Stimulated activated CD8-positive, alpha-beta memory T cell treated with anti-CD3 and anti-CD28 coated beads, Interleukin-12 subunit alpha, Interleukin-12 subunit beta, amount 100 ng/mL, for 4 hours (primary cell): ENCODE results near the gene TEX35.

Source experiments
- DNase-seq: peaks from one replicate; pipeline ENCODE4 v3.0.0-alpha.2; 2020; ENCODE audit warnings: low read depth

TEX35 gene

DNA sequence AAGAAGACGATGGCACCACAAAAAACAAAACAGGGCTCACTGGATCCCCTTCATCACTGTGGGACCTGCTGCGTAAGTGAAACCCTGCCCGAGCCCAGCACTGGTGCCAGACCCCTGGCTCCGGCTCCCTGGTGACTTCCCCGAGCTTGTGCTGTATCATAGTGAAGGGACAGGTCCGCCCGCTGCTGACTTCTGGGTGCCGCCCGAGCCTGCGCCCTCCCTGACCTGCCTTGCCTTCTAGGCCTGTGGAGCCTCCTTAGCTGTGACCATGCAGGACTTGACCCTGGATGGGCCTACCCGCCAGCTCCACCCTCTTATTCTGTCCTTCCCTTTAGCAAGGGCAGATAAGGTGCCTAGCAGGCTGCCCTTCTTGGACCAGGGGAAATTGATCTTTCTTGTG, 7.9 kb downstream of the TEX35 start:
- no peak for DNase-seq

DNA sequence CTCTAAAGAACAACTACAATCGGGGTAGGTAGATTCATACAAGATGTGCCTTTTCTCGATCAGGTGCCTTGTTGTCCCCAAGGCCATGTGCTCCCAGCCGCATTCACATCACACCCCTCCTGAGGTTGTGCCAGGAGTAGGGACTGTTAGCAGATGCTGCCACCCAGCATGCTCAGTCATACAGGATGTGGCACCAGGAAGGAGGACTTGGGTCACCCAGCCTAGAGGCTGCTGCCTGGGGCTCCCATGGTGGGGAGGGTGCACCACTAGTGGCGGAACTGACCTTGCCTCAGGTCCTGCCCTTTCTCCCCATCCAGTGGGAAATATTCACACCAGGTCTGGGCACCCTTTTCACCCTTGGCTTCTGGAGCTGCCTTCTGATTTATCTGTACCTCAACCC, 8.3 kb downstream of the TEX35 start:
- DNase-seq: no peak

DNA sequence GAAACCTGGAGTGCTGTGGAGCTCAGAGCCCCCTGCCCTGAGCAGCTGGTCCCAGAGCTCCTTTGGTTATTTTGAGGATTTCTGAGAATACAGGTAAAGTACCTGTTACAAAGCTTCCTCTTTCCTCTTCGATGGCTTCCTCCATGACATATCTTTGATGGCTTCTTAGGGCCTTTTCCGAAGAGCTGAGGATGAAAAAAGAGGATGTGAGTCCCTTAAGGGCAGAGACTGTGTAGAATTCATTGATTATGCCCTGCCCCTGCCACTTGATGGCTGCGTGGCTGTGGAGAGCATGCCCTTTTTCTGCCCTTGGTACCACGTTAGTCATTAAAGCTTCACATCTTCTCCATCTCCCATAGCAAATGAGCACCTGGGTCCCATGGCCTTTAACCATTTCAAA, 14.2 kb downstream of the TEX35 start:
- DNase-seq: no peak

DNA sequence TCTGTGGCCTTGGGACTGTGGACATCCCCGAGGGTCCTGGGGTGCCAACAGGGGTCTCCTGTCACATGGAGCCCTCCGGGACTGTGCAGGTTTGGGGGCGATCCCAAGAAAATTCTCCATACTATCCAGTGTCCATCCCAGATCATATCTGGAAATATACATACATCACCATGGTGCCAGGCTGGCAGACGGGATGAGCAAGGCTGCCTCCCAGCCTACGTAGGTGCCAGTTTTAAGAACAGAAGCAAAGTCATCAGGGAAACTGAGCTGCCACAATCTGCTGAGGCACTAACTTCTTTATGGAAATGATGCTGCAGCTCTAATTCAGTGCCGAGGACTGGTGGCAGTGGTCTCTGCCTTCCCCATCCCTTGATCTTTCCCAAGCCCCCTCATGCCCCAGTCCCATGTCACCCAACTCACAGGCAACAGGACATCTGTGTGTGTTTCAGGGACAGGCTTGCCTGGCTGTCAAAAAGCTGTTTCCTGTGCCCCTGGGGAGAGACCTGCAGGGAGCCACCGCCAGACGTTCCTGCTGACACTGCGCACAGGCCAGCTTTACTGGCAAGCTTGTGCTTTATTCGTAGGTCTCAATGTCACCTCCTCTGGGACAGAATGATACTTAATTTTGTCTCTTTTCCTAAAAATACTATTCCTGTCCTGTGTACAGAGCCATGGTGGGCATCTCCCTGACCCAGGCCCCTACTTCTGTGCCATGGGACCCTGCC, 15.5 kb downstream of the TEX35 start:
- no peak for DNase-seq

DNA sequence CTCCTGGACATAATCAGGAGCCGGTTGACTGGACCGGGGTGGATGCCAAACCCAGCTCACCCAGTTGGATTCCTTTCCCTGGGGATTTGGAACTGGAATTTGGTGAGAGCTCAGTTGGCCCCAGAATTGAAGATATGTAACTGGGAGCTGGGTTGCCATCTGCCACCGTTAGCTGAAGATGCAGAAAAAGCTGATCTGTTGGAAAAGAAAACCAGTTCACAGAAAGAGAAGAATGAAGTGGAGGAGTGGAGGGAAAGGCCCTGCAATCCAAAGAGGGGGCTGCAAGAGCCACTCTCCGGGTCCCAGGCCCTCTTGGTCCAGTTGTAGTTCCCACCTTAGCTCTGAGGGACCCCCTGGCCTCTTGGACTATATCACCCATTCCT, 16.0 kb downstream of the TEX35 start:
- DNase-seq: no peak

DNA sequence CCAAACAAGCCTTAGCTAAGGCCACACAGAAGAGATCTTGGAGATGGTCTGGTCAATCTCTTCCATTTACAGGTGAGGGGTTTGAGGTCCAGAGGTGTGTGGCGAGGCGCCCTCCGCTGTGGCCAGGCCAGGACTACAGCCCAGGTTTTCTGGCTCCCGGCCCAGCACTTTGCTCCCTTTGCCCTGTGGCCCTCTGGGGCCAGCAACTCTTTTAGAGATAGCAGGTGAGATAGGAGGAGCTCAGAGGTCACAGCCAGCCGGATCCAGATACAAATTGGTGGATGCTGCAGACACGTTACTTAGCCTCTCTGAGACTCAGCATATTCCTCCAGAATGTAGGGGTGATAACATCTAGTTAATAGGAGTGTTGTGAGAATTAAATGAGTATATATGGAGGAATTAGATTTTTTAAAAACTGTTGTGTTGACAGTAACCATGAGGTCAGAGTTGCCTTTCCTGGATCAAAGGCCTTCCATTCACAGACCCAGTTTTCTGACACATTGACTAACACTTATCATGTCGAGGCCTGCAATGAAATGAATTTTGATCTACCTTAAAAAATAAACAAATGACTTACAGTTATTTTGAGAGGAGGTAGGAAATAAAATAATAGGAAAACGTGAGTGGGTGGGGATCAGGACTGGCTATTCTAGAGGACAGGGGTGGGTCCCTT, 16.6 kb downstream of the TEX35 start:
- no peak for DNase-seq

DNA sequence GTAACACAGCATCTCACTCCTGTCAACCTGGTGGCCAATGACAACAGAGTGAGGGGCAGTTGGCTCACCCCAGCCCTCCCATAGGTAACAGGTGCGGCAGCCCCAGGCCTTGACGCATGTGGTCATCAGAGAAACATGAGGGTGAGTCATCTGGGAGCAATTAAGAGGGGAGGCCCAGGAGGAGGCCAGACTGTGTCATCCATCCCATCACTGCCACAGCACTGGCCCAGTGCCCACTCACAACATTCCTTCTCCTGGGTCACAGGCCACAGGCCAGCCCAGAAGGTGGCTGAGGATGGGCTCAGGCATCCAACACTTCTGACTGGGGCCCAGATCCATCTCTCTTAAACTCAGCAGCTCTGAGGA, 17.1 kb downstream of the TEX35 start:
- DNase-seq: no peak

DNA sequence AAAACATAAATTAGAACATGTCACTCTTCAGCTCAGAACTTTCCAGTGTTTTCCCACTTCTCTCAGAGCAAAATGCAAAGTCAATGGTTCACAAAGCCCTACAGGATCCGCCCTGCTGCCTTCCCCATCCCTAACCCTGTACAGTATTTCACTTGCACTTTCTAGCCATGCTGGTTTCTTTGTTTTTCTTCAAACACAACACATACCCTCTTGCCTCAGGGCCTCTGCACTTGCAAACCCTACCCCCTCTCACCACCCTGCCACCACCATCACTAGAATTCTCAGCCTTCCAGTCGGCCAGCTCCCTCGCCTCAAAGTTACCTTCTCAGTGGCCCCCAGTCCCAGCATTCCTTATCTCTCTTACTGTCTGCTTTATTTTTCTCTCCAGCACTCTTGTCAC, 17.6 kb downstream of the TEX35 start:
- DNase-seq: no peak

DNA sequence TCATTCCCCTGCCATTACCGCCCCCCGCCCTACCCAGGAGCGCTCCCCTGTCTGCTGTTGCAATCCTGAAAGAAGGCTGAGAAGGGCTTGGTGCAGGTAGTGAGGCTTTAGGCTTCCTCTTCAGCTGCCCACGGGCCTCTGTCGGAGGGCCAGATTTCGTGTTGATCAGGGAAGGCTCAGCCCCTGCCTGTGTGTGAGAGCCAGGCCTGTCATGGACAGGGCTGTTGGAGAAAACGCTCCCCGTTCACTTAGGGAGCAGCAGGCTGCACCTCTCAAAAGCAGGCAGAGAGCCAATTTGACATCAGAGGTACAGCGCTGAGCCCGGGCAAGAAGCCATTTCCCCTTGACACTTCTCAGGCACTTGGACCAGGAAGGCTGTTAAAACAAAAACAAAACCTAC, 19.0 kb downstream of the TEX35 start:
- no peak for DNase-seq

DNA sequence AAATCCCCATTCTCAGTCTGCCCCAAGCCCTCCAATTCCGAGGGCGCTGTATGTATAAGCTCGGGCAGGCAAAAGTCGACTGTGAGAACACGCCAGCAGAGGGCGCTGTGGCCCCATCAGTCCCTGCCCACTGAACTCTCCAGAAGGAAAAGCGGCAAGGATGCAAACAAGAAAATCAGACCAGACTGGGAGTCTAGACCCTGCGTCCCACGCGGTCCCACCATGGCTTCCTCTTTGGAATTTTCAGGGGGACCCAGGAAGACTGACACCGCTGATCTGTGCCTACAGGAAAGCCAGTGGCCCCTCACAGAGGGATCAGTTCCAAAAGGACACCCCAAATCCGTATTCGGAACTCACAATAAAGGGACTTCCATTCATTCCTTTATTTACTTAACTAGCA, 19.5 kb downstream of the TEX35 start:
- DNase-seq: peak; percentile 41

DNA sequence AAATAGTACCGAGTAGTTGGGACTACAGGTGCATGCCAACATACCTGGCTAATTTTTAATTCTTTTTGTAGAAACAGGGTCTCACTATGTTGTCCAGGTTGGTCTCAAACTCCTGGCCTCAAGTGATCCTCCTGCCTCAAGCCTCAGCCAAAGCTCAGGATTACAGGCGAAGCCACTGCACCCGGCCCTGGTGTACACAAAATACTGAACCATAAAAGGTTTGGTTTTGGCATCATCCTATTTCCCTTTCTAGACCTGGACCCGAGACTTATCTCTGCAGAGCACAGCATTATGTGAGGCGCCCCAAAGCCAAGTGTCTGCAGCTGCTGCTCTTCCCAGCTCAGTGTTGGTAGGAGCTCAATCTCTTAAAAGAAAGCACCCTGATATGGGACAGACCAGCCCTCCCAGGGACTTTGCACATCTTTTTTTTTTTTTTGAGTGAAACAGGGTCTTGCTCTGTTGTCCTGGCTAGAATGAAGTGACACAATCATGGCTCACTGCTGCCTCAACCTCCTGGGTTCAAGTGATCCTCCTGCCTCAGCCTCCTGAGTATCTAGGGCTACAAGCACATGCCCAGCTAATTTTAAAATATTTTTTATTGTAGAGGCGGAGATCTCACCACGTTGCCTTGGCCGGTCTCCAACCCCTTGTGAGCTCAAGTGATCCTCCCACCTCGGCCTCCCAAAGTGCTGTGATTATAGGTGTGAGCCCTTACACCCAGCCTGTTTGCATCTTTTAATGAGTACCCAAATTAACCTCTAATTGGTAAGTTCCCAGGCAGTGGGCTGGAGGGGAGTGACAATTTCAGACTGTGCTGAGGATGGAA, 20.4 kb downstream of the TEX35 start:
- DNase-seq: no peak

DNA sequence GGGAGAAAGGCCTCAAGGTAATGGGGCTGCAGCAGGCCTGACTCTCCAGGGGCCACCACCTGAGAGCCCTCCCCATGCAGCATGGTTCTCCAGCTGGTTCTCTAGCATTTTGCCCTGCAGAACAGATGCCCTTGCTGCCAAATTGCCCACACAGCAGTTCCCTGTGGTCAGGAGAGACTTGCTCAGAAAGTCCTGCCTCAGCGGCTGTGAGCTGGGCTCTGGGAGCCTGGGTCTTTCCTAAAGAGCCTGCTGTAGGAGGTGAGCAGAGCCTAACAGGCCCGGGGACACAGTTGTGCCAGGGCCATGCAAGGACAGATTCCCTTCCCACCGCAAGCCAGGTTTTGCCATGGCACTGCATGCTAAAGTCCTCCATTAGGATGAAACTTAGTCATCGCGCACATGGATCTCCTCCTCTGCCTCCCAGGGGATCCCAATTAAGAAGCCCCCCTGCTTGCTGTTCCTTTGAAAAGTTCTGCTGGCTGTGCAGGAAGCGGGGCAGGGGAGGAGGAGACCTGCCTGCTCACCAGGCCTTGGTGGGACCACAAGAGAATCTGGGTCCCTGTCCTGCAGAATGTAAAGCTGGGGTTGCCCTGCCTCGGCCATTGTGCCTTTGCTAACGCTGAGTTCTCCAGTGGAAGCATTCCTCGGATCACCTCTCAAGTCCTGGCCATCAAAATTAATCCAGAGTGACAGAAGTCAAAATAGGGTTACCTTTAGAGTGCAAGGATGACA, 21.4 kb downstream of the TEX35 start:
- no peak for DNase-seq

DNA sequence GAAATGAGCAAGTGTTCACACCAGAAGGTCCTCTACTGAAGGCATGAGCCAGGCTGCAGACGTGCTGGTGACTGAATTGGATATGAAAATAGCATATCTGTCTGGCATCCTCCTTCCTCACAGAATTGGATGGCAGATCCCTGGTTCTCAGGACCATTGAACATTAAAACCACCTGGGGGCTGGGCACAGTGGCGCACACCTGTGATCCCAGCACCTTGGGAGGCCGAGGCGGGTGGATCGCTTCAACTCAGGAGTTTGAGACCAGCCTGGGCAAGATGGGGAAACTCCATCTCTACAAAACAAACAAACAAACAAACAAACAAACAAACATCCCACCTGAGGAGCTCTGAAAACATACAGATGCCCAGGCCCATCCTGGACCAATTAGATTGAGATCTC, 23.4 kb downstream of the TEX35 start:
- no peak for DNase-seq

DNA sequence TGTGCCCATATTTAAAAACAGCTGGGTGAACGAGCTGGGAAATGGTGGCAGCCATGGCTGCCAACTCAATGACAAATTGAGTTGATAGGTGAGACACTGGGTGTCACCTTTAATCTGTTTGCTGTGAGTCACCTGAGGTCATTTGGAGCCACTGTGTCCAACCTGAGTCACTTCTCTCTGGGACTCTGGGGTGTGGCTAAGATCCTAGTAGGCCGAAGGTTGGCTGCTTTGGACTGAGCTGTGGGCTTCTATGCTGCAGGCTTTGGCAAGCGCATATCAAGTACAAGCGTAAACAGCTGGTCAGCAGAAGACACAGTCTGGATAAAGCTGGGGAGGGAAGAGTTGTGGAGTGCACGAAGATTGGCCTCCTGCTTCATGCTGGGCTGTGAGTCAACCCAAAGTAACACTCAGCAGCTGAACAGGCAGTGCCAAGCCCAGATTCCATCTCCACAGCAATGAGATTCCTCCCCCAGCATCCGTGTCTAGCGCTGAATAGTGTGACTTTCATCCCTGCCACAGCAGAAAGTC, 24.0 kb downstream of the TEX35 start:
- no peak for DNase-seq

DNA sequence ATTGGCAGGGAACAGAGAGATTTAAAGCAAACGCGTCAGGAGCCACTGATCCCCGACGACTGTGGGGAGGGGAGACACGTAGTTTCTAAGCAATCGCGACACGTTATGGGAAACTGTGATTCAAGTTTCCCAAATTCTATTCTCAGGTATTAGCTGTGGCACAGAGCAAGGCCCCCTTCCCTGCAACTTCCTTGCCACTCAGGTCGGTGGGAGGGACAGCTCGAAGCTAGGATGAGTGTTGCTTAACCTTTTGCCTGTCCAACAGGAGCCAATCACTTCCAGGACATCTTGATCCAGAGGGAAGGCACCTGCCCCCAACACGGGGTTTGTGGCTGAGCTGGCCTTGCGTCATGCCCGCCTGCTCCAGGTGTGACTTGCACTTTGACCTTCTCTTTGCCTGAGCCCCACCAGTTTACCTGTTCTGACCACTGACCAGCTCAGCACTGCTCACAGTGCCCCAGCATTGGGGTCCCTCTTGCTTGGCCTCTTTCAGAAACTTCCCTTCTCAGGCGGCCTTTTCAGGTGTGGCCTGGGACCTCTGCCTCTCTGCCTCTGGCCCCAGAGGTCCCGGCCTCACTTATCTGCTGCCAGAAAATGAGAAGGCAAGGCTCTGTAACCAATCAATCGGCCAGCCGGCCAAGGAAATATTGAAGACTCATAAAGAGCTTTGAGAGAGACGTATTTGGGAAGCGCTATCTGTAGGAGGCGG, 24.6 kb downstream of the TEX35 start:
- DNase-seq: no peak

DNA sequence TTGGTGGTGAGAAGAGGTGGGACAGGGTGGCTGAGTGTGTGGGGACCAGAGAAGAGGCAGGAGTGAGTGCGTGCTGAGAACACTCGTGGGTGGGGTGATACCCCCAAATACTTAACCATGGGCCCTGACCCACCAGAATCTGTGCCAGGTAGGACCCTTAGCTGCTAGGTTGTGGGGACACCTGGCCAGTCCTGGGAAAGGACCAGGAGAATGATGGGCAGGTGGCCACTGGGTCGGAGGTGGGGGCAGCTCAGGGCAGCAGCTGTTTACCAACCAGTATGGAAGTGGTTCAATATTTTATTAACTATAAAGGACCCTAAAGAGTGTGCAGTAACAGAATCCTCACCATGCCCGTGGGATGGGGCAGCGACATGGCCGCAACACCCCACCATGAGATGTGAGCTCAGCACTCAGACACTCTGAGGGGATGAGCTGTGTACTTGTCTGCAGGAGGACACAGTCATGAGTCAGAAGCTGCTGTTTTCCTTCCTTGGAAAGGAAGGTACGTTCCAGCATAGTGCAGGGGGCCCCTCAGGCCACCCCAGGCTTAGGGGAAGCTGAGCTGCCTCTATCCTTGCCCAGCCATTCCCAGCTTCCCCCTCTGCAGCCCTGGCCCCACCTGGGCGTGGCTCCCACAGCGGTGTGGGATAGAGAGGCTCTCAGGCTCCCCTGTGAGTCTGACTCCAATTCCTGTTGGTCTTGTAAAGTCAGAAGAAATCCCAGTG, 25.4 kb downstream of the TEX35 start:
- DNase-seq: no peak

DNA sequence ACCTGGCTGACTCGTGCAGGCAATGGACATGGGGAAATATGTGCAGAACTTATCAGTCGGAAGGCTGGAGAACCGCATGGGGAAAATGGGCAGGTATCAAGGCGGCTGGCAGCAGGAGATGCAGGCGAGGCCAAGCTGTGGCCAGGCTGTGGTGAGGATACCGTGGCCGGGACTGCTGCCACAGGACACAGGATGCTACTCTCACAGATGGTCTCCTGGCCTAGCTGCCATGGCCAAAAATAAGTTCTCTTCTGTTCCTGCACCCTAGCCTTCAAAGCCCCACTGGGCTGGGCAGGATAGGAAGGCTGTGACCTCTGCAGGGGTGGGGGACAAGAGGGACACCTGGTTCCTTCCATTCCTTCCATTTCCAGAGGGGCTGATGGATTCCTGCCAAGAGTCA, 26.4 kb downstream of the TEX35 start:
- no peak for DNase-seq

DNA sequence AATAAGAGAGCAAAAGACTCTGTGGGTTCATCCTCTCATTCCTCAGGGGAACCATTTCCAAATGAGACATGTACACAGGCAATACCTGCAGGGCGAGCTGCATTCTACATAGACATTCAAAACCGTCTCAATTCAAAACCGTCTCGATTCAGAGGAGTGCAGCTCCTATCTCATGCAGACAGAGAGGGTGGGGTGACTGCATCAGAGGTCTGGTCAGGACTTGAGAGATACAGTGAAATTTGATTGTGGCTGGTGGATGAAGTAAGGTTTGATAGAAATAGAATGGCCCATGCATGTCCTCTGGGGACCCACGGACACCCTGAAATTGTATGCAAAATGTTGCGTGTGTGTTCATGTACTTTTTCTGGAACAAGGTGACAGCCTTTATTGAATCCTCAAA, 27.3 kb downstream of the TEX35 start:
- no peak for DNase-seq

DNA sequence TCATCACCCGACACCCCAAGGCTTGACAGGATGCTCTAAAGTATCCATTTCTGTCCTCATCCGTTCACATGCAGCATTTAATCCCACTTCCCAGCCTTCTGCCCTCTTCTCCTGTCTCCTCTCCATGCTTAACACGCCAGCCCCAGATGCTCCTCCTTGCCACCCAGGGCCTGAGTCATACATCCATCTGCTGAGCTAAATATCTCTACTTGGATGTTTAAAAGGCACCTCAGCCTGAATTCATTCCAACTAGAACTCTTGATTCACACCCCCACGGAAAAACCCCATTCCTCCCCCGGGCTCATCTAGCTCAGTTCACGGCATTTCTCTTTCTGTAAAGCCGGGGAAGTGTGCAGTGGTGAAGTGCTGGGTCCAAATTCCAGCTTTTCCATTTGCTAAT, 27.7 kb downstream of the TEX35 start:
- DNase-seq: no peak

DNA sequence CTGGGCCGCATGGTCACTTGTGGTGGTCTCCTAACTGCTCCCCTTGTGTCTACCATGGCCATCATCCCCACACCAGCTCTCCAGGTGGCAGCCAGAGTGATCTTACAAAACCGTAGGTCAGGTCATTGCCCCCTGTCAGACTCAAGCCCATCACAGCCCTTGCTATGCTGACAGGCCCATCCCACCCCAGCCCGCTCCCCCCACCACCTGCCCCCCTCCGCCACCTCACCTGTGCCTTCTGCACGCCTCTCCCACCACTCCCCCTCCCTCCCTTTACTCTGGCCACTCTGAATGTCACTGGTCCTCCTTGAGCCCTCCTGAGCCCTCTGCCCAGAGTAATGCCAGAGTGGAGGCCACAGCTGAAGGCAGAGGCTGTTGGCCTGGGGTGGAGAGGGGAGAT, 28.5 kb downstream of the TEX35 start:
- no peak for DNase-seq
